ENCODE data around the gene PIGB. TPM values are rescaled to one million over a fixed set of nuclear protein-coding genes. Genes with fewer than 3 reads are reported as not detected.
A peak's percentile ranks its signal among the peaks of the same experiment; 100 is the strongest.
"Not testable (repeated sequence)": the region's sequence is repeated elsewhere in the genome, so short reads cannot be mapped to it uniquely, and the experiment has no call there.

PIGB gene
- total RNA-seq, 2 experiments from 2014 or later: 28.9 to 29.3 TPM

DNA sequence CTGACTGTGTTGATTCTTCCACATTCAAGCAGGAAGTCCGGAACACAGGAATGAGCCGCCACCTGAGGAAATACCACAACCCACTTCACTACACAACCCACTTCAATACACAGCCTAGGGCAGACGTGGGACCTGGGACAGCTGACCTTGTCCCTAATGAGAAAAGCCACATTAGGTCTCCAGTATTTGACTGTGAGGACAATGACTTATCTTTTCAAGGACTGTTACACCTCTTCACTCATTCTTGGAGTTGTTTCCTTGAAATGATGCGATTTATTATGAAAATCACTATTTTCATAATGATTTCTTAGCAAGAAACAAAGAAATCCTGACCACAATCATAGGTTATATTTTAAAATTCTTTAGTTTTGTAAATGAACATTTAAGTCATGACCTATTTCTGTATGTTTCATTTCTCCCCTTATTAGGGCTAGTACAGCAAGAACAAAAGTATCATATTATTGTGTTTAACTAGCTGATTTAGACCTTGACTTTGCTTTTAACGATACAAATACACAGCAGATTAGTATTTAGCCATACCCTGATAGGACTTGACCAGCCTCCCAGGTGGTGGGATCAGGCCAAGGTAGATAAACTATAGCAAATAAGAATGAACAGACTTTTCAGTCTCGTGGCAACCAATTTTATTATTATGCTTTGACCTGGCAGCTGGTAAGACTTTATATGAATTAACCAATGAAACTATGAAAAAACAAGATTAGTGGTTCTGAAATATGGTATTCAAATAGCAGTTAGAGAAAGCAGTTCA is 35.5 kb upstream of the PIGB start:
- POLR2A ChIA-PET: interaction anchor here (1.8 to 2.3 kb wide), 5 partner anchors 16 to 125 kb away, joined by 5 to 9 read pairs (median 8); partner anchors contain the start of genes CCPG1, PIERCE2, PIGB and PIGBOS1
- Mint-ChIP-seq H3K36me3 (ENCODE audit: low read depth) (peaks cover 55% of the 10 kb centered on the region), H3K4me3 (peak overlapping the region; percentile 61), H3K9me3 (no peaks in the 10 kb centered on the region), H3K27me3 (no peaks in the 10 kb centered on the region), H3K27ac (peak overlapping the region; percentile 88), H3K4me1 (peaks cover 97% of the 10 kb centered on the region)
- CTCF ChIA-PET: interaction anchor here (0.9 to 2.3 kb wide), 2 partner anchors 35 to 65 kb away, joined by 4 to 9 read pairs; partner anchors contain the start of genes PIGB and PIGBOS1
- no peak for DNase-seq

DNA sequence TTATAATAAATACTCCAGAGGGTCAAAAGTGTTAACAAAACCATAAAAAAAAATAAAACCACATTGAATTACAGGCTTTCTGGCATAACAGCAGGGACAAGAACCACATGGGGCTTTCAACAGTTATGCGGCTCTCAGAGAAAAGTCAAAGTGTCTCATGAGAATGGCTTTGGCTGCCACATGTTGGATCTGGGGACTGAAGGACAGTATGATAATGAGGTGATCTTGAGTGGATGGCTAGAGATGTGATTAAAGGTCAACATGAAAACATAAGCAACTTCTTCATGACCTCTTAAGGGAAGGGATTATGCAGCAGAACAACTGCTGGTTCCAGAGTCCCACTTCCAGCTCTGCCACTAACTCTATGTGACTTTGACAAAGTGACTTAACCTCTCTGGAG is 34.6 kb upstream of the PIGB start:
- Mint-ChIP-seq H3K9me3 (no peaks in the 10 kb centered on the region), H3K27me3 (no peaks in the 10 kb centered on the region), H3K4me1 (peaks cover 92% of the 10 kb centered on the region), H3K36me3 (ENCODE audit: low read depth) (peaks cover 57% of the 10 kb centered on the region), H3K4me3 (peak overlapping the region; percentile 6), H3K27ac (peak overlapping the region; percentile 12)
- no peak for DNase-seq
- CTCF ChIA-PET: interaction anchor here (2.3 kb wide), 1 partner anchor 66 kb away, joined by 9 read pairs; no protein-coding TSS in a partner anchor
- POLR2A ChIA-PET: interaction anchor here (1.4 to 2.3 kb wide), 3 partner anchors 17 to 66 kb away, joined by 7 to 8 read pairs (median 8); no protein-coding TSS in a partner anchor

DNA sequence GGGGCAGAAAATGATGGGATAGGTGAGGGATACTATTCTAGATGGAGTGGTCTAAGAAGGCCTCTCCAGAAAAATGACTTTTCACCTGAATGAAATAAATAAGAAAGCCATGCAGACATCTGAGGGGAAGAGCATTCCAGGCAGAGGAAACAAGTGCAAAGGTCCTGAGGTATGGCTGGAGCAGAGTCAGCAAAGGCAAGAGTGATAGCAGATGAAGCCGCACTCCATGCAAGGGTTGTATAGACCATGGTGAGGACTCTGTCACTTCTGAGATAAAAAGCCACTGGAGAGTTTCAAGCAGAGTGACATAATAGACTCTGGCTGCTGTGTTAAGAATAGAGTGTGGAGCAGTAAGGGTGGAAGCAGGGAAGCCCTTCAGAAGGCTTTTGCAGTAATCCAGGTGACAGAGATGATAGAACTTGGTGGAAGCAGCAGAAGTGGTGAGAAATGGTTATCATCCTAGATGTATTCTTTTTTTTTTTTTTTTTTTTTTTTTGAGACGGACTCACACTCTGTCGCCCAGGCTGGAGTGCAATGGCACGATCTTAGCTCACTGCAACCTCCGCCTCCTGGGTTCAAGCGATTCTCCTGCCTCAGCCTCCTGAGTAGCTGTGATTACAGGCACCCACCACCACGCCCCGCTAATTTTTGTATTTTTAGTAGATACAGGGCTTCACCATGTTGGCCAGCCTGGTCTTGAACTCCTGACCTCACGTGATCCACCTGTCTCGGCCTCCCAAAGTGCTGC is 32.4 kb upstream of the PIGB start:
- POLR2A ChIA-PET: interaction anchor here (0.7 to 3.2 kb wide), 4 partner anchors 18 to 92 kb away, joined by 3 to 14 read pairs (median 10); partner anchors contain the start of genes PIGB and PIGBOS1
- not testable (repeated sequence) for H3K9me3 Mint-ChIP-seq, DNase-seq, H3K27me3 Mint-ChIP-seq
- Mint-ChIP-seq H3K27ac (peak overlapping the region; percentile 37), H3K4me3 (peak overlapping the region; percentile 94), H3K4me1 (peaks cover 76% of the 10 kb centered on the region), H3K36me3 (ENCODE audit: low read depth) (peaks cover 46% of the 10 kb centered on the region)
- CTCF ChIA-PET: interaction anchor here (0.7 to 1.8 kb wide), 4 partner anchors 60 to 122 kb away, joined by 3 to 6 read pairs (median 4); partner anchors contain the start of genes CCPG1 and PIERCE2

- ChIA-PET POLR2A (interaction anchor here (0.7 to 3.2 kb wide), 9 partner anchors 10 to 92 kb away, joined by 3 to 14 read pairs (median 6); partner anchors contain the start of genes PIGB, PIGBOS1 and RSL24D1), CTCF (interaction anchor here (1.0 to 2.4 kb wide), 4 partner anchors 21 to 120 kb away, joined by 4 to 7 read pairs (median 5); partner anchors contain the start of genes CCPG1 and PIERCE2)
- peak overlapping the region; percentile 88 for H3K27ac Mint-ChIP-seq
- H3K27me3 Mint-ChIP-seq: no peaks in the 10 kb centered on the region
- H3K9me3 Mint-ChIP-seq: no peaks in the 10 kb centered on the region
- no peak for DNase-seq
- H3K36me3 Mint-ChIP-seq (ENCODE audit: low read depth): peaks cover 43% of the 10 kb centered on the region
- H3K4me1 Mint-ChIP-seq: peaks cover 61% of the 10 kb centered on the region
- H3K4me3 Mint-ChIP-seq: peak overlapping the region; percentile 94
Measured at GRCh38 chr15:55288006-55288717, 30.9 kb upstream of the PIGB start.

DNA sequence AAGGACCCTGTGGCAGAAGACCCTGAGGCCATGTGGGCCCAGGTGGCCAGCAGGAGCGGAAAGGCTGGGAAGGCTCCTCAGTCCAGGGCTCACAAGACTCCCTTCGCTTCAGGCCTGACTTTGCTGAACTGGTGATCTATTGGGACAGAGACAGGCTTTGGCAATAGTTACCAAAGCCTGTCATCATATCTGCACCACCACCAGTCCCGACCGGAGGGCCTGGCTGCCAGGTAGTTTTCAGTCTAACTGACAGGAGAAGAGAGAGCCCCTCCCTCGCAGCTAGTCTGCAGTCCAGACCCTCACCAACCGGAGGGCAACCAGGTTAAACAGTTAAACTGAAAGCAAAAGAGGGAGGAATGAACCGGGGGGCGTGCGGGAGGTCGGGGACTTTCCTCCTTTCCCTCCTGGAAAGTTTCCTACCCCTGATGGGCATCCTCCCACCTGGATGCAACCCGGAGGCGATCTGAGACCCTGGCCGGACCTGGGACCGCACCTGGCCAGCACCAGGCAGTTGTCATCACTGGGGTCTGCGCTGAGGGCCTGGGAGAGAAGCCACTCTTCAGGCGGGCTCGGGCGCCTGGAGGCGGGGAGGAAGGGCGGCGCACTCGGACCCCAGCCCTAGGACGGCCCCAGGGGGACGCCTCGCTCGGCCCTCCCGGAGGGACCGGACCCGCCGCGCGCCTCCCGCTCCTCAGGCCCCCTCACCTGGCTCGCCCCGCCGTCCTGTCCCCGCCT is 29.8 kb upstream of the PIGB start:
- ChIA-PET POLR2A (interaction anchor here (1.5 to 3.2 kb wide), 5 partner anchors 11 to 93 kb away, joined by 4 to 14 read pairs (median 14); partner anchors contain the start of gene RSL24D1), CTCF (interaction anchor here (0.7 to 2.4 kb wide), 2 partner anchors 71 to 73 kb away, joined by 3 to 7 read pairs; no protein-coding TSS in a partner anchor)
- DNase-seq: peak; percentile 51
- no peaks in the 10 kb centered on the region for H3K27me3 Mint-ChIP-seq
- peak overlapping the region; percentile 94 for H3K4me3 Mint-ChIP-seq
- H3K9me3 Mint-ChIP-seq: no peaks in the 10 kb centered on the region
- H3K36me3 Mint-ChIP-seq (ENCODE audit: low read depth): peaks cover 42% of the 10 kb centered on the region
- peaks cover 51% of the 10 kb centered on the region for H3K4me1 Mint-ChIP-seq
- H3K27ac Mint-ChIP-seq: peak overlapping the region; percentile 88

GRCh38 chr15:55289746-55290527 is 29.1 kb upstream of the PIGB start, which contains the start of gene RAB27A:
RAB27A (minus strand) TSS chr15:55289813; CDS start chr15:55234934, 54,879 bp downstream.
- Mint-ChIP-seq H3K9me3 (no peaks in the 10 kb centered on the region), H3K27me3 (no peaks in the 10 kb centered on the region)

DNA sequence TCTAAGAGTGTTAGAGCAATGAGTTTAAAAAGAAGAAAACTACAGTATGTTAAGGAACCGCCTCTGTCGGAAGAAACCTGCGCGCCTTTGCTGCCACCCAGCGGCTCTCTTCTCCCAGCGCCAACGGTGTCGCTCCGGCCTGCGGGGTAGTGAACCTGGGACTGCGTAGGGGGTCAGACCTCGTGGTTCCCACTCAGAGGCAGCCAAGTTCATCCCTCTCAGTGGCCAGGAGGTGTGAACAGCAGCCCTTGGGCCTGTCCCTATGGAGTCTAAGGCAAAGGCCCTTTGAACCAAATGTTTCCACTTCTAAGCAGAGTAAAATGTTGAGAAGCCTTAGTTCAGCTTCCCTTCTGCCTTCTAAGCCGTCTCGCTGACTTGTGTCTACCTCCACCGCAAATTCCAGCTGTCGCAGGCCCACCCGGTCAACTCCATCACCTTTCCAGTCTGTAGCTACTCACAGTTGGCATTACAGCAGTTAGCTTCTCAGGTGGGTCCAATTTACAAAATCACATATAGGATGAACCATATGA is 28.4 kb upstream of the PIGB start:
- H3K27me3 Mint-ChIP-seq: no peaks in the 10 kb centered on the region
- peaks cover 29% of the 10 kb centered on the region for H3K36me3 Mint-ChIP-seq (ENCODE audit: low read depth)
- peak; percentile 86 for DNase-seq
- H3K4me1 Mint-ChIP-seq: peaks cover 37% of the 10 kb centered on the region
- no peaks in the 10 kb centered on the region for H3K9me3 Mint-ChIP-seq
- CTCF ChIA-PET: interaction anchor here (0.8 to 2.2 kb wide), 14 partner anchors 9 to 149 kb away, joined by 3 to 39 read pairs (median 4); partner anchors contain the start of genes PIGB, PIGBOS1 and RSL24D1
- POLR2A ChIA-PET: interaction anchor here (1.0 to 1.4 kb wide), 6 partner anchors 29 to 149 kb away, joined by 3 to 11 read pairs (median 5); partner anchors contain the start of genes PIGB, PIGBOS1 and RSL24D1
- peak overlapping the region; percentile 94 for H3K4me3 Mint-ChIP-seq
- H3K27ac Mint-ChIP-seq: peak overlapping the region; percentile 86

More at GRCh38 chr15:55289746-55290527, 29.1 kb upstream of the PIGB start, which contains the start of gene RAB27A:
- peaks cover 35% of the 10 kb centered on the region for H3K36me3 Mint-ChIP-seq (ENCODE audit: low read depth)
- ChIA-PET POLR2A (interaction anchor here (1.0 to 3.2 kb wide), 10 partner anchors 12 to 150 kb away, joined by 3 to 14 read pairs (median 5); partner anchors contain the start of genes PIGB, PIGBOS1 and RSL24D1), CTCF (interaction anchor here (0.9 to 2.4 kb wide), 8 partner anchors 24 to 145 kb away, joined by 3 to 39 read pairs (median 6); partner anchors contain the start of gene RSL24D1)
- DNase-seq: peak; percentile 83
- H3K4me1 Mint-ChIP-seq: peaks cover 43% of the 10 kb centered on the region
- peak within 1 kb of the TSS; percentile 88 for H3K27ac Mint-ChIP-seq
- peak within 1 kb of the TSS; percentile 94 for H3K4me3 Mint-ChIP-seq

GRCh38 chr15:55297315-55297714 is 21.7 kb upstream of the PIGB start:
- ChIA-PET POLR2A (no interaction called here), CTCF (interaction anchor here (1.4 kb wide), 1 partner anchor 80 kb away, joined by 4 read pairs; no protein-coding TSS in a partner anchor)
- Mint-ChIP-seq H3K4me1 (no peaks in the 10 kb centered on the region), H3K27me3 (no peaks in the 10 kb centered on the region), H3K27ac (no peak overlapping the region), H3K9me3 (no peaks in the 10 kb centered on the region), H3K36me3 (ENCODE audit: low read depth) (no peaks in the 10 kb centered on the region), H3K4me3 (no peak overlapping the region)
- no peak for DNase-seq

- H3K4me3 Mint-ChIP-seq, H3K27me3 Mint-ChIP-seq, DNase-seq, H3K9me3 Mint-ChIP-seq, H3K27ac Mint-ChIP-seq, POLR2A ChIA-PET, H3K4me1 Mint-ChIP-seq, CTCF ChIA-PET: not testable (repeated sequence)
- peaks cover 21% of the 10 kb centered on the region for H3K36me3 Mint-ChIP-seq (ENCODE audit: low read depth)
Measured at GRCh38 chr15:55302801-55303200, 16.2 kb upstream of the PIGB start.

GRCh38 chr15:55319537-55320237 is 665 bp downstream of the PIGB start:
- Mint-ChIP-seq H3K27me3 (no peaks in the 10 kb centered on the region), H3K4me3 (peak overlapping the region; percentile 98), H3K4me1 (peaks cover 50% of the 10 kb centered on the region), H3K27ac (peak overlapping the region; percentile 95), H3K9me3 (no peaks in the 10 kb centered on the region), H3K36me3 (ENCODE audit: low read depth) (peaks cover 51% of the 10 kb centered on the region)
- CTCF ChIA-PET: interaction anchor here (0.6 to 3.1 kb wide), 12 partner anchors 13 to 206 kb away, joined by 3 to 19 read pairs (median 4); partner anchors contain the start of genes CCPG1, PIERCE2 and RSL24D1
- POLR2A ChIA-PET: interaction anchor here (0.9 to 3.5 kb wide), 27 partner anchors 8 to 795 kb away, joined by 3 to 46 read pairs (median 5); partner anchors contain the start of genes CCPG1, PIERCE2 and RSL24D1
- peak; percentile 29 for DNase-seq

Measured in activated CD4-positive, alpha-beta memory T cell treated with anti-CD3 and anti-CD28 coated beads, Interleukin-2, amount 10 ng/mL, durations not matched to agents 7 days and 5 days (primary cell).